NT2/D1 (cell line): ENCODE results near the gene RAB3C.

ENCODE experiments used
- SUZ12 ChIP-seq: IDR thresholded peaks from 2 replicates; pipeline ENCODE4 v1.6.1; 2011; ENCODE audit not compliant: insufficient read length, insufficient read depth; ENCODE audit errors: extremely low read depth
- YY1 ChIP-seq: IDR thresholded peaks from 2 replicates; pipeline ENCODE4 v1.6.1; 2011; ENCODE audit not compliant: insufficient read length, insufficient read depth
- ZNF274 ChIP-seq: IDR thresholded peaks from 2 replicates; pipeline ENCODE4 v1.6.1; 2011; ENCODE audit warnings: mild to moderate bottlenecking, low read depth, low read length

DNA sequence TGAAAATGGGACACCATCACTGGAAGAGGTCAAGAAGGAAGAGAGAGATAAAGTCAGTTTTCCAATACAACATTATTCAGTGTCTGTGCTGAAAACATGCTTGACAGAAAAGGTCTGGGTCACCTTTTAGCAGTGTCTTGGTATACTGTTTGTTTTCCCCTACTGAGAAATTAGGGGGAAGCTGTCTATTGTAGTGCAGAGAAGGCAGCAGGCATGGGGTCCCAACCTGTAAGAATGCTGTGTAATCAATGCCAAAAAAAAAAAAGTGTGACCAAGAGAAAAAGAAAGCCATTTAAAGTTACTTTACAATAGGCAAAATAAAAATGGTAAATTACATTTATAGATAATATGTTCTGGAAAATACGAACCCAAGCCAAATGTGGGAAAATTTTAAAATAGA lies 139.3 kb downstream of the RAB3C start:
- no peak for TF ChIP-seq SUZ12
- TF ChIP-seq ZNF274, result no peak
- no peak for TF ChIP-seq YY1
